GM06990 (cell line): ENCODE data around the gene ELP4.

Source experiments
- DNase-seq: peaks from one replicate; pipeline ENCODE4 v3.0.0-alpha.2; 2011; ENCODE audit not compliant: insufficient read length; ENCODE audit errors: extremely low read depth
- H3K27me3 ChIP-seq: replicated peaks from 2 replicates; pipeline ENCODE4 v1.6.0; 2011; ENCODE audit warnings: low read length; ENCODE audit not compliant: control insufficient read depth, insufficient read depth
- H3K36me3 ChIP-seq: 2 replicates; pipeline ENCODE4 v1.5.1; 2011; ENCODE audit warnings: low read length; ENCODE audit not compliant: control insufficient read depth, insufficient read depth
- H3K4me3 ChIP-seq: replicated peaks from 2 replicates; pipeline ENCODE4 v1.5.1; 2011; ENCODE audit warnings: low read depth, mild to moderate bottlenecking, control low read depth, low read length
- TF ChIP-seq, protein P1 (sequence below): IDR thresholded peaks from 2 replicates; pipeline ENCODE4 v1.5.1; 2011; ENCODE audit warnings: low read length, control low read depth, mild to moderate bottlenecking, inconsistent platforms; ENCODE audit not compliant: insufficient read depth, poor library complexity, severe bottlenecking

Gene ELP4

DNA sequence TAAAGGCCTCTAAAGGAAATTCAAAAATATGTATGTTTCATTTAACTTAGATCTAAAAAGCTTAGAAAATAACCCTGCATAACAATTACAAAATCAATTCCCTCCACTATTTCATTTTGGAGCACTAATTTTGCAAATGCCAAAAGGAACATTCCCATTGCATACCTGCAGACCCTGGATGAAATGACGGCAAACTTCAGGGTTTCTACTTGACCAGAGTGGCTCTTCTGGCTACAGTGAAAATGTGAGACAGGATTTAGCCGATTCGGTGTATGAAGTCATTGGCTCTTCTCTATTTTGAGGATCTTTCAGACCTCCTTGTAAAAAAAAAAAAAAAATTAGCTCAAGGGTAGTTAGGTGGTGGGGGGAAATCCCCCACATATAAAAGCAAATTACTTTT is 257.5 kb downstream of the ELP4 start:
- no peak for DNase-seq
- H3K4me3 ChIP-seq, result no peak overlapping the region
- H3K36me3 ChIP-seq, result no peaks in the 10 kb centered on the region
- no peaks in the 10 kb centered on the region for H3K27me3 ChIP-seq
- TF ChIP-seq, protein P1, sequence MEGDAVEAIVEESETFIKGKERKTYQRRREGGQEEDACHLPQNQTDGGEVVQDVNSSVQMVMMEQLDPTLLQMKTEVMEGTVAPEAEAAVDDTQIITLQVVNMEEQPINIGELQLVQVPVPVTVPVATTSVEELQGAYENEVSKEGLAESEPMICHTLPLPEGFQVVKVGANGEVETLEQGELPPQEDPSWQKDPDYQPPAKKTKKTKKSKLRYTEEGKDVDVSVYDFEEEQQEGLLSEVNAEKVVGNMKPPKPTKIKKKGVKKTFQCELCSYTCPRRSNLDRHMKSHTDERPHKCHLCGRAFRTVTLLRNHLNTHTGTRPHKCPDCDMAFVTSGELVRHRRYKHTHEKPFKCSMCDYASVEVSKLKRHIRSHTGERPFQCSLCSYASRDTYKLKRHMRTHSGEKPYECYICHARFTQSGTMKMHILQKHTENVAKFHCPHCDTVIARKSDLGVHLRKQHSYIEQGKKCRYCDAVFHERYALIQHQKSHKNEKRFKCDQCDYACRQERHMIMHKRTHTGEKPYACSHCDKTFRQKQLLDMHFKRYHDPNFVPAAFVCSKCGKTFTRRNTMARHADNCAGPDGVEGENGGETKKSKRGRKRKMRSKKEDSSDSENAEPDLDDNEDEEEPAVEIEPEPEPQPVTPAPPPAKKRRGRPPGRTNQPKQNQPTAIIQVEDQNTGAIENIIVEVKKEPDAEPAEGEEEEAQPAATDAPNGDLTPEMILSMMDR, result no peak

DNA sequence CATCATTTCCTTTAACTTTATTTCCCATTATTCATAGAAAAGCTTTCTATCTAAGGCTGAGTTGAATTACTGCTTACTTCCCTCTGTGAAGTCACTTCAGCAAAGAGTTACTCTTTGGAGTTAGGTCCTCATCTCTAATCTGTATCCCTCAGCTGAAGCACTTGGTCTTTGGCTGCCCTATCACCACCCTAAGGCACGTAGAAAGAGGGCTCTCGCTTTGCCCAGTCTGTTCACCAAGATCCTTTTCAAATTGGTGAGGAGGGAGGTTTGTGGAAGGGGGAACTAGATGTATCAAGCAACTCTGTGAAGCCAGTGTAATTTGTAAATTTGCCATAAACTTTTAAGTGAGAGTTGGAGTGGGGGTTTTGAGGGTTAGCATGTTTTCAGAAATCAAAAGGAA is 258.1 kb downstream of the ELP4 start:
- Histone ChIP-seq H3K4me3 (no peak overlapping the region), H3K36me3 (no peaks in the 10 kb centered on the region), H3K27me3 (no peaks in the 10 kb centered on the region)
- no peak for DNase-seq
- TF ChIP-seq, protein P1, result no peak

- TF ChIP-seq, protein P1, result no peak
- H3K27me3 ChIP-seq, result no peaks in the 10 kb centered on the region
- no peak overlapping the region for H3K4me3 ChIP-seq
- no peaks in the 10 kb centered on the region for H3K36me3 ChIP-seq
- no peak for DNase-seq
These were observed 259.4 kb downstream of the ELP4 start for GRCh38 chr11:31768749-31769640.

DNA sequence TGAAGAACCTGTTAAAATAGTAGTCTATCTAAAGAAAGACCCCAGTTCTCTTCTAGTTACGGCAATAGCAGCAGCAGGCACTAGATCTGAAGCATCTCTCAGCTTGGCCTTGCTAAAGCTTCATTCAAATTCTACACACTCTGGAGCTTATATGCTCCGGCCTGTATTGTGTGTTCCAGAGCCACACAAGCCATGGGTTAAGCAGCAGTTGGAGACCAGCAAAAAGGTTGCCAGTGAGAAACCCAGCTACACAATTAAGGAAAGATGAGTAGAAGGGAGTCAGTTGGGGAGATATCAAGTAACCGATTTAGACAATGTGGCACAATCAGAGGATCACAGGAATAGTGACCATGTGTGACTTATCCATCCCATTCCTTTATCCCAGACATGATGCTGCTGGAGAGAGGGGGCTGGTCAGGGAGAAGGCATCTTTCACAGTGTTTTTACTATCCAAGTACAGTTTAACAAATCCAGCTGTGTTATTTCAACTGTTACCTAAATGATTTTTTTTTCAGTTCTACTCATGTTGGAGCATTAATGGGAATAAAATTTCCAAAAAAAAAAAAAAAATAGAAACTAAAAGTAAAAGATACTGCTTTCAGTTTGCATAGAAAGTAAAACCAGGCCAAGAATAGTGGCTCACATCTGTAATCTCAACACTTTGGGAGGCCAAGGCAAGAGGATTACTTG is 260.6 kb downstream of the ELP4 start:
- no peak for DNase-seq
- Histone ChIP-seq H3K27me3 (no peaks in the 10 kb centered on the region), H3K4me3 (no peak overlapping the region)

DNA sequence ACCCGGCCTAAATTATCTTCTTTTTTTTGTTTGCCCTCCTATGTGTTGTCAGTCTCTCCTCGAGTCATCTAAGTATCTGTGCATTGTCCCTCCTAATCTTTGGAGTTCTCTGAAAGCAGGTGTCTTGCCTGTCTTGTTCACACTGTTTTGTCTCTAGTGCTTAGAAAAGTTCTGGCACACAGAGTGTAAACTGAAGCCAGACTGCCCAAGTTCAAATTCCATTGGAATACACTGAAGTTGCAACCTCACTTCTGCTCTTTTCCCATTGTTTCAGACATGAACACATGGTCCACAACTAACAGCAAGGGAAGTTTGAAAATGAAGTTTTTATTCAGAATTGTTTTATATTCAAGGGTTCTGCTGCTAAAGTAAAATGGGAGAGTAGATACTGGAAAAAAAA is 262.8 kb downstream of the ELP4 start:
- H3K4me3 ChIP-seq, result no peak overlapping the region
- no peak for DNase-seq
- H3K27me3 ChIP-seq, result no peaks in the 10 kb centered on the region
- TF ChIP-seq, protein P1, result no peak
- H3K36me3 ChIP-seq, result no peaks in the 10 kb centered on the region

More for the DNA sequence above, 260.6 kb downstream of the ELP4 start:
- no peaks in the 10 kb centered on the region for H3K36me3 ChIP-seq
- TF ChIP-seq, protein P1, result no peak
